HuH-7.5 (cell line): ENCODE measurements around the gene CSMD2.
"Not testable (repeated sequence)": the region's sequence is repeated elsewhere in the genome, so short reads cannot be mapped to it uniquely, and the experiment has no call there.

Experiments
- DNase-seq: peaks from one replicate; pipeline ENCODE4 v3.0.0; 2011; ENCODE audit warnings: low spot score

Gene CSMD2

GRCh38 chr1:34164771-34165391 is at the start of gene CSMD2:
Gene CSMD2 (minus strand): TSS chr1:34165230. CDS start chr1:34165097, 133 bp downstream.
- no peak for DNase-seq

- no peak for DNase-seq
Observed at GRCh38 chr1:34213956-34214355, 48.9 kb upstream of the CSMD2 start.

- no peak for DNase-seq
Observed at GRCh38 chr1:34212673-34213072, 47.6 kb upstream of the CSMD2 start.

- no peak for DNase-seq
Observed at GRCh38 chr1:34199927-34200326, 34.9 kb upstream of the CSMD2 start.

- DNase-seq: no peak
Observed at GRCh38 chr1:34192621-34193020, 27.6 kb upstream of the CSMD2 start.

- DNase-seq: no peak
Observed at GRCh38 chr1:34190692-34191091, 25.7 kb upstream of the CSMD2 start.

- DNase-seq: no peak
Observed at GRCh38 chr1:34188985-34189384, 24.0 kb upstream of the CSMD2 start.

GRCh38 chr1:34188418-34188817 is 23.4 kb upstream of the CSMD2 start:
- no peak for DNase-seq

- no peak for DNase-seq
Observed at GRCh38 chr1:34186741-34187494, 21.9 kb upstream of the CSMD2 start.

- not testable (repeated sequence) for DNase-seq
Observed at GRCh38 chr1:34183381-34183780, 18.4 kb upstream of the CSMD2 start.

GRCh38 chr1:34178072-34178471 is 13.0 kb upstream of the CSMD2 start:
- DNase-seq: no peak

- DNase-seq: no peak
Observed at GRCh38 chr1:34176830-34177603, 12.0 kb upstream of the CSMD2 start, which contains the start of gene C1orf94. Gene C1orf94 (plus strand): TSS chr1:34176907. CDS start chr1:34177790, 883 bp downstream.

GRCh38 chr1:34175744-34176143 is 10.7 kb upstream of the CSMD2 start:
- DNase-seq: no peak

- DNase-seq: no peak
Observed at GRCh38 chr1:34167389-34167788, 2.4 kb upstream of the CSMD2 start.

GRCh38 chr1:34166625-34167361 is 1.8 kb upstream of the CSMD2 start:
- no peak for DNase-seq

GRCh38 chr1:34166191-34166624 is 1.2 kb upstream of the CSMD2 start:
- DNase-seq: no peak

- DNase-seq: no peak
Observed at GRCh38 chr1:34165422-34165921, 442 bp upstream of the CSMD2 start.

GRCh38 chr1:34163792-34164731 is 968 bp downstream of the CSMD2 start:
- no peak for DNase-seq

- no peak for DNase-seq
Observed at GRCh38 chr1:34162852-34163766, 1.9 kb downstream of the CSMD2 start.

GRCh38 chr1:34156739-34157138 is 8.3 kb downstream of the CSMD2 start:
- DNase-seq: no peak
